HCT116 (cell line): Measurements from ENCODE around the gene TSPAN3.

Experiments
- EZH2 ChIP-seq: fragments of 200-600 bp; sonication (generic); IDR thresholded peaks from 2 replicates; pipeline ENCODE4 v1.6.1; 2017; ENCODE audit warnings: antibody characterized with exemption, mixed run types
- FOSL1 ChIP-seq: IDR thresholded peaks from 2 replicates; pipeline ENCODE4 v1.6.1; 2012; ENCODE audit warnings: low read depth
- POLR2A ChIP-seq: IDR thresholded peaks from 2 replicates; pipeline ENCODE4 v1.7.0; 2011; ENCODE audit warnings: borderline replicate concordance; ENCODE audit not compliant: insufficient read depth, insufficient read length; ENCODE audit errors: extremely low read depth
- RAD21 ChIP-seq: IDR thresholded peaks from 2 replicates; pipeline ENCODE4 v1.6.1; 2012; ENCODE audit warnings: low read depth, mild to moderate bottlenecking
- TF ChIP-seq, protein P1 (sequence below): IDR thresholded peaks from 2 replicates; pipeline ENCODE4 v1.6.1; 2012
- TF ChIP-seq, protein P2 (sequence below), 3 experiments: fragments of 200-600 bp in 1 of 3; sonication (generic) in 1 of 3; IDR thresholded peaks in 2 of 3; conservative IDR thresholded peaks in 1 of 3; 2 replicates each; pipeline ENCODE4 v1.5.1; 2012 to 2017; ENCODE audit warnings: low read depth in 2 of 3, low read length in 2 of 3, antibody characterized with exemption in 1 of 3, borderline replicate concordance in 1 of 3, control low read depth in 1 of 3, mild to moderate bottlenecking in 1 of 3, mixed read lengths in 1 of 3, mixed run types in 1 of 3, moderate library complexity in 1 of 3; ENCODE audit not compliant: insufficient read depth in 1 of 3

DNA sequence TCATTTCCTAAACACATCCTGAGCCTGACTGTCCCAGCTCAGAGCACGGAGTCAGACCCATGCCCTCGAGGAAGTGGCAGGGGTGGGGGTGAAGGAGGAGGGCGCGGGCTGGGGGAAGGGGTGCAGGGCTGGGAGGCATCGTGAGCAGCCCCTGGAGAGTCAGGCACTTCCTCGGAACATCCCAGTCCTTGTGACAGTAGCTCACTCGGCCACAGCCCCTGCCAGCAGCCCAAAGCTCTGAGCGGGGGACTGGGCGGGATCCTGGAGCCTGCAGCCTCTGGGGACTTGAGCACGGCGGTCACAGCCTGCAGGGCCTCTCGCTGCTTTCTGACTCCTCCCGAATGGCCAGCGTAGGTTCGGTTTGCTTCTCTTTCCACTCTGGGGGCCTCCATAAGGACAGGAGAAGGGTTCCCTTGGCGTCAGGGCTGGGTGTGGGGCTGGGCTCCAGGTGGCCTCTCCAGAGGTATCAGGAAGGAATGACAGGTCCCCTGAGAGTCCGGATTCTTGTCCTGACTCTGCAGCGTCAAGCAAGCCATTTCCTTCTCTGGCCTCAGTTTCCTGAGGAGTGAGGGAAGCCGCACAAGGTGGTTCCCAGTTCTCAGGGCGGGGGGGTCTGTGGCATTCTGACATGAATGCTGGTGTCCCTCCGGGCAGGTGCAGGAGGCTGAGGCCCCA, 55.1 kb downstream of the TSPAN3 start:
- no peak for TF ChIP-seq EZH2
- TF ChIP-seq, protein P1, sequence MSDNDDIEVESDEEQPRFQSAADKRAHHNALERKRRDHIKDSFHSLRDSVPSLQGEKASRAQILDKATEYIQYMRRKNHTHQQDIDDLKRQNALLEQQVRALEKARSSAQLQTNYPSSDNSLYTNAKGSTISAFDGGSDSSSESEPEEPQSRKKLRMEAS: no peak
- no peak for TF ChIP-seq FOSL1
- no peak for TF ChIP-seq POLR2A
- no peak for TF ChIP-seq RAD21
- TF ChIP-seq, protein P2, sequence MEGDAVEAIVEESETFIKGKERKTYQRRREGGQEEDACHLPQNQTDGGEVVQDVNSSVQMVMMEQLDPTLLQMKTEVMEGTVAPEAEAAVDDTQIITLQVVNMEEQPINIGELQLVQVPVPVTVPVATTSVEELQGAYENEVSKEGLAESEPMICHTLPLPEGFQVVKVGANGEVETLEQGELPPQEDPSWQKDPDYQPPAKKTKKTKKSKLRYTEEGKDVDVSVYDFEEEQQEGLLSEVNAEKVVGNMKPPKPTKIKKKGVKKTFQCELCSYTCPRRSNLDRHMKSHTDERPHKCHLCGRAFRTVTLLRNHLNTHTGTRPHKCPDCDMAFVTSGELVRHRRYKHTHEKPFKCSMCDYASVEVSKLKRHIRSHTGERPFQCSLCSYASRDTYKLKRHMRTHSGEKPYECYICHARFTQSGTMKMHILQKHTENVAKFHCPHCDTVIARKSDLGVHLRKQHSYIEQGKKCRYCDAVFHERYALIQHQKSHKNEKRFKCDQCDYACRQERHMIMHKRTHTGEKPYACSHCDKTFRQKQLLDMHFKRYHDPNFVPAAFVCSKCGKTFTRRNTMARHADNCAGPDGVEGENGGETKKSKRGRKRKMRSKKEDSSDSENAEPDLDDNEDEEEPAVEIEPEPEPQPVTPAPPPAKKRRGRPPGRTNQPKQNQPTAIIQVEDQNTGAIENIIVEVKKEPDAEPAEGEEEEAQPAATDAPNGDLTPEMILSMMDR (IDR thresholded peaks at IDR 0.05 in 2 of 3, conservative IDR thresholded peaks at IDR 0.05 in 1 of 3; ENCODE audit: borderline replicate concordance in 1 of 3, insufficient read depth in 1 of 3, low read depth in 2 of 3, low read length in 2 of 3): no peak
